Loucy (cell line): ENCODE measurements around the gene PHACTR1.

Experiments used
- H2AFZ ChIP-seq: fragments of 200-600 bp; sonication (generic); 2 replicates; pipeline ENCODE4 v1.6.0; 2016; ENCODE audit warnings: antibody characterized with exemption, mild to moderate bottlenecking, low read length, moderate library complexity
- H3F3A ChIP-seq: fragments of 200-600 bp; 2 replicates; pipeline ENCODE4 v1.6.0; 2016; ENCODE audit warnings: antibody characterized with exemption, low read depth, mild to moderate bottlenecking
- H3K27me3 ChIP-seq: fragments of 200-600 bp; sonication (generic); 2 replicates; pipeline ENCODE4 v1.6.1; 2014; ENCODE audit warnings: low read length, mild to moderate bottlenecking; ENCODE audit not compliant: insufficient read depth, poor library complexity, severe bottlenecking
- H3K36me3 ChIP-seq: fragments of 200-600 bp; sonication (generic); 2 replicates; pipeline ENCODE4 v1.6.1; 2016; ENCODE audit warnings: low read length; ENCODE audit not compliant: insufficient read depth
- H3K4me1 ChIP-seq: fragments of 200-600 bp; sonication (generic); 2 replicates; pipeline ENCODE4 v1.5.1; 2014; ENCODE audit warnings: low read length, mild to moderate bottlenecking; ENCODE audit not compliant: insufficient read depth, poor library complexity, severe bottlenecking
- H3K4me2 ChIP-seq: fragments of 200-600 bp; sonication (generic); 2 replicates; pipeline ENCODE4 v1.6.0; 2014; ENCODE audit warnings: antibody characterized with exemption, low read length, low read depth, mild to moderate bottlenecking; ENCODE audit not compliant: poor library complexity, severe bottlenecking
- H3K4me3 ChIP-seq: fragments of 200-600 bp; sonication (generic); 2 replicates; pipeline ENCODE4 v1.5.1; 2014; ENCODE audit warnings: low read length, mild to moderate bottlenecking, mixed read lengths; ENCODE audit not compliant: poor library complexity, severe bottlenecking
- H3K79me2 ChIP-seq: fragments of 200-600 bp; sonication (generic); 2 replicates; pipeline ENCODE4 v1.6.1; 2014; ENCODE audit warnings: low read length; ENCODE audit not compliant: insufficient read depth
- H3K9ac ChIP-seq: fragments of 200-600 bp; sonication (generic); 2 replicates; pipeline ENCODE4 v1.6.0; 2014; ENCODE audit warnings: mild to moderate bottlenecking, low read depth, low read length, moderate library complexity; ENCODE audit not compliant: poor library complexity, severe bottlenecking
- H3K9me2 ChIP-seq: fragments of 200-600 bp; sonication (generic); replicated peaks from 2 replicates; pipeline ENCODE4 v1.6.1; 2016; ENCODE audit warnings: low read depth, low read length, mixed read lengths
- H3K9me3 ChIP-seq: fragments of 200-600 bp; sonication (generic); 2 replicates; pipeline ENCODE4 v1.6.1; 2014; ENCODE audit warnings: mild to moderate bottlenecking, antibody characterized with exemption, low read length, low read depth; ENCODE audit not compliant: insufficient read depth
- H4K20me1 ChIP-seq: fragments of 200-600 bp; sonication (generic); 2 replicates; pipeline ENCODE4 v1.6.0; 2014; ENCODE audit warnings: antibody characterized with exemption, low read length, mild to moderate bottlenecking; ENCODE audit not compliant: insufficient read depth, poor library complexity, severe bottlenecking
- CTCF ChIP-seq: fragments of 200-600 bp; sonication (generic); conservative IDR thresholded peaks from 2 replicates; pipeline ENCODE4 v1.5.1; 2014; ENCODE audit warnings: mild to moderate bottlenecking, antibody characterized with exemption, low read length
- EZH2phosphoT487 ChIP-seq: fragments of 200-600 bp; IDR thresholded peaks from 2 replicates; pipeline ENCODE4 v1.6.1; 2018; ENCODE audit warnings: antibody characterized with exemption, mild to moderate bottlenecking, moderate library complexity, borderline replicate concordance

Gene PHACTR1

GRCh38 chr6:13304580-13305260 lies 588.2 kb downstream of the PHACTR1 start:
- H4K20me1 ChIP-seq = no peaks in the 10 kb centered on the region
- H3K4me2 ChIP-seq = no peak overlapping the region
- no peak for TF ChIP-seq CTCF
- TF ChIP-seq EZH2phosphoT487 = no peak
- H3K79me2 ChIP-seq = no peaks in the 10 kb centered on the region
- no peaks in the 10 kb centered on the region for H3K4me1 ChIP-seq
- no peaks in the 10 kb centered on the region for H3K27me3 ChIP-seq
- H3F3A ChIP-seq = no peaks in the 10 kb centered on the region
- no peaks in the 10 kb centered on the region for H3K9me3 ChIP-seq
- no peak overlapping the region for H3K4me3 ChIP-seq
- H3K9me2 ChIP-seq = no peaks in the 10 kb centered on the region
- H2AFZ ChIP-seq = no peak overlapping the region
- H3K36me3 ChIP-seq = peaks cover 85% of the 10 kb centered on the region; the same call in 1 of the 2 replicates
- H3K9ac ChIP-seq = no peak overlapping the region

DNA sequence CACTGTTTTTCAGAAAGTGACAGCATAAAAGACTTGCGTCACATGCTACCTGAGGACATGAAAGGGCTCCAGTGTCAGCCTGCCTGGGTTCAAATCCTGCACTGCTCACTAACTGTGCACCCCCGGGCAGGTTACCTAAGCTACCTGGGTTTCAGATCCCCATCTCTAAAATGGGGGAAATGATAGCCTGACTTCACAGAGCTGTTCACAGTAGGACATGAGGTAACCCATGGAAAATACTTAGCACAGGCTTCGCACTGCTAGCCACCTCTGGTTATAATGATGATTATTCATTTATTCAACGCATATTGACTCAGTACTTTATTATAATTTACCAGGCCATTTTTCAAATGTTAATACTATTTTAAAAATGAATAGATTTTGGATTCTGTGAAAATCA lies 588.7 kb downstream of the PHACTR1 start:
- H3K27me3 ChIP-seq = no peaks in the 10 kb centered on the region
- H4K20me1 ChIP-seq = no peaks in the 10 kb centered on the region
- no peaks in the 10 kb centered on the region for H3K79me2 ChIP-seq
- H3K4me1 ChIP-seq = no peaks in the 10 kb centered on the region
- H3K9me3 ChIP-seq = no peaks in the 10 kb centered on the region
- no peaks in the 10 kb centered on the region for H3F3A ChIP-seq
- H2AFZ ChIP-seq = no peak overlapping the region
- peaks cover 79% of the 10 kb centered on the region; the same call in 1 of the 2 replicates for H3K36me3 ChIP-seq
- H3K9me2 ChIP-seq = no peaks in the 10 kb centered on the region
- no peak overlapping the region for H3K4me2 ChIP-seq
- no peak overlapping the region for H3K9ac ChIP-seq
- no peak for TF ChIP-seq EZH2phosphoT487
- no peak for TF ChIP-seq CTCF
- no peak overlapping the region for H3K4me3 ChIP-seq

GRCh38 chr6:13305791-13306190 lies 589.2 kb downstream of the PHACTR1 start:
- Histone ChIP-seq H3K9me3 (no peaks in the 10 kb centered on the region), H3K9me2 (no peaks in the 10 kb centered on the region), H2AFZ (no peak overlapping the region), H3K36me3 (peaks cover 76% of the 10 kb centered on the region; the same call in 1 of the 2 replicates), H3F3A (no peaks in the 10 kb centered on the region), H3K27me3 (no peaks in the 10 kb centered on the region), H3K4me1 (no peaks in the 10 kb centered on the region), H3K4me2 (no peak overlapping the region), H3K9ac (no peak overlapping the region), H4K20me1 (no peaks in the 10 kb centered on the region), H3K4me3 (no peak overlapping the region), H3K79me2 (no peaks in the 10 kb centered on the region)
- TF ChIP-seq EZH2phosphoT487 = no peak
- TF ChIP-seq CTCF = no peak
